DMS 273 treated with DMSO at 0.1 percent for 48 hours (cell line): ENCODE measurements around the gene YWHAE.
"Not testable (repeated sequence)": the region's sequence is repeated elsewhere in the genome, so short reads cannot be mapped to it uniquely, and the experiment has no call there.

Source experiments
- DNase-seq: peaks from one replicate; lab custom pipeline; 2025; lab: John Stamatoyannopoulos, UW

YWHAE gene

GRCh38 chr17:1412185-1413110, 12.4 kb upstream of the YWHAE start:
- no peak for DNase-seq

- DNase-seq, result no peak
These were observed 2.2 kb upstream of the YWHAE start for GRCh38 chr17:1402262-1402586.

GRCh38 chr17:1398931-1399678, 917 bp downstream of the YWHAE start:
- no peak for DNase-seq

- no peak for DNase-seq
These were observed 2.0 kb downstream of the YWHAE start for GRCh38 chr17:1398028-1398427.

- DNase-seq, result not testable (repeated sequence)
These were observed 4.0 kb downstream of the YWHAE start for GRCh38 chr17:1395876-1396665.

- no peak for DNase-seq
These were observed 8.4 kb downstream of the YWHAE start for GRCh38 chr17:1391577-1391976.

- DNase-seq, result no peak
These were observed 9.3 kb downstream of the YWHAE start for GRCh38 chr17:1390432-1391367.

- not testable (repeated sequence) for DNase-seq
These were observed 12.4 kb downstream of the YWHAE start for GRCh38 chr17:1387490-1388227.

- DNase-seq, result not testable (repeated sequence)
These were observed 13.3 kb downstream of the YWHAE start for GRCh38 chr17:1386675-1387190.

GRCh38 chr17:1386265-1386664, 13.8 kb downstream of the YWHAE start:
- no peak for DNase-seq

GRCh38 chr17:1385861-1386260, 14.2 kb downstream of the YWHAE start:
- DNase-seq, result no peak

- no peak for DNase-seq
These were observed 15.1 kb downstream of the YWHAE start for GRCh38 chr17:1384905-1385435.

- DNase-seq, result no peak
These were observed 20.1 kb downstream of the YWHAE start for GRCh38 chr17:1379930-1380313.

- DNase-seq, result no peak
These were observed 20.7 kb downstream of the YWHAE start for GRCh38 chr17:1379208-1379929.

GRCh38 chr17:1378476-1378860, 21.6 kb downstream of the YWHAE start:
- not testable (repeated sequence) for DNase-seq

- DNase-seq, result no peak
These were observed 22.7 kb downstream of the YWHAE start for GRCh38 chr17:1377334-1377733.

GRCh38 chr17:1376061-1376460, 24.0 kb downstream of the YWHAE start:
- no peak for DNase-seq

- DNase-seq, result no peak
These were observed 24.4 kb downstream of the YWHAE start for GRCh38 chr17:1375615-1376014.

- DNase-seq, result no peak
These were observed 25.4 kb downstream of the YWHAE start for GRCh38 chr17:1374431-1375177.
